HG03066 (cell line): ENCODE data around the gene NMB.
"Not testable (repeated sequence)": the region's sequence is repeated elsewhere in the genome, so short reads cannot be mapped to it uniquely, and the experiment has no call there.

Experiments used
- ATAC-seq: cut with Tn5 transposase; IDR thresholded peaks from one replicate; pipeline ENCODE4 v1.9.1; 2021; ENCODE audit warnings: low read depth; ENCODE audit not compliant: unreplicated experiment

The NMB gene

DNA sequence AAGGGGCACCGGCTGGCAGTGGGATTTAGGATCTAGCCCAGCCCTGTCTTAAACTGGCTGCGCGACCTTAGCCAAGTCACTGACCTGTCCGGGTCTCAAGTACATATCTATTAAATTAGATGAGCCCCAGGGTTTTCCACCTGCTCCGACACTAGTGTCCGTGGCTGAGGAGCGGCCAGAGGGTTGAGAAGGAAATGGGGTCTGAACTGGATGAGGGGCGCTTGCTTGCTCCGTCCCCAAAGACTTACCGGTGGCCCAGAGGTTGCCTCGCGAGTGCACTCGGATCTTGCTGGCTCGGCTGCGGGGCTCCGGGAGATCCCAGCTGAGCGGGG is 285 bp downstream of the NMB start:
- ATAC-seq: no peak

DNA sequence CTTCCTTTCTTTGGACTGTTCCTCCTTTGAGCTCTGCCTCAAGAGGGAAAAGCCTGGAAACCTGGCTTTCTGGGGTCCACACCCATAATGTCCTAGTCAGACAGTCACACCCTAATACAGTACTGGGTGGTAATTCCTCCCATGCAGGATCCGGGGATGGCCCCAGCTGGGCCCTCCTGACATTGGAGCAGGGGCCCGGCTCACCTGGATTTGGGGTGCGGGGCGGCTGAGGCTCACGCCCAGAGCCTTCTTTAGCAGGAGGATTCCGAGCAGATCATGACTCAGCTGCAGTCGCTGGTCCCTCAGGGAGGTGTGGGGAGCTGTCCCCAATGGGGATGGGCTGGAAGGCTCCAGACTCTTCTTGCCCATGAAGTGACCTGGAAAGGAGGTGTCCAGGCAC is 1.0 kb downstream of the NMB start:
- ATAC-seq: no peak

DNA sequence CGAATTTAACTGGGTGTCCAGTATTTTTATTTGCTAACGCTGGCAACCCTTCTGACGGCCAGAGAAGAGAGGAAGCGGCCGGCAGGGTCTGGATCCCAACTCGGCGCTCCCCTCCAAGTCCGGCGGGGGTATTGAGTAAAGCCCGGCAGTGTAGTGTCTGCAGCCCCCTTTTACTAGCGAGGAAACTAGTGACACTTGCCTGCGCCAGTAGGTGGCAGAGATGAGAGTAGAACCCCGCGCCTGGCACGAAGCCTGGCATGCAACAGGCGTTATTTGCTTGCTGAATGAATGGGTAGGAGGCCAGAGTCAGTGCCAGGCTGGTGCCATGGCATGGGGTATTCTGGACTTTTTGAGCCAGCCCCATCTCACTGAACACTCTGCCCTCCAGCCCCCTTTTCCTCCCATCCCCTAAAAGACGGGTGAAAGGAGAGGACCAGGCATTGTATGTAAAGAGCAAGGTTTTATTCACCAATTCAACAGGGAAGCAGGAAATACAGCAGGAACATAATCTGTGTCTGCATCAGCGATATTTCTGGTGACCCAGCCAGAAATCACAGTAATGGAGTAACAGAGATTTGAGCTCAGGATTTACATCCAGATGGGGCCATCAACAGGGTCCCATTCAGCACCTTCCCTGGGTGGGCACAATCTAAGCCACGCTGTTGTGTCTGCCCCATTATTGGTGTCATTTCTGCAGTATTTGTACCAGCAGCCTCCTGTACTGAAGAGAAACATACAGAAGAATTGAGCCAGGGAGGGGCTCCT is 3.1 kb downstream of the NMB start:
- peak; percentile 46 for ATAC-seq

GRCh38 chr15:84653910-84654688 is 3.9 kb downstream of the NMB start, which contains the start of gene WDR73:
TSS of gene WDR73 (minus strand) at chr15:84654283. CDS start at chr15:84654274, 9 bp downstream.
- ATAC-seq: peak; percentile 86

DNA sequence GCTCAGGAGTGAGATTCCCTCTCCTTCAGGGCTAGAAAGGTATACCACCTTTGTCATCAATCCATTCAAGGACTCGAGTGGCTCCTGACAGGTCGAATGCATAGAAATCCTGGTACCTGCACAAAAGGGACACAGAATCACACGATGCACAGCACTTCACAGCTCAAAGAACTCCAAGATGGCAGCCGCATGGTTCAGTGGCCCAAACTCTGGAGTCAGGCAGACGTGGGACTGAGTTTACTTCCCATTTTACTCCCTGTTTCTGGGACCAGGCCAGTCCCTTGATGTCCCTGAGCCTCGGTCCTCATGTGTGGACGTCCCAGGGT is 4.5 kb downstream of the NMB start:
- no peak for ATAC-seq

DNA sequence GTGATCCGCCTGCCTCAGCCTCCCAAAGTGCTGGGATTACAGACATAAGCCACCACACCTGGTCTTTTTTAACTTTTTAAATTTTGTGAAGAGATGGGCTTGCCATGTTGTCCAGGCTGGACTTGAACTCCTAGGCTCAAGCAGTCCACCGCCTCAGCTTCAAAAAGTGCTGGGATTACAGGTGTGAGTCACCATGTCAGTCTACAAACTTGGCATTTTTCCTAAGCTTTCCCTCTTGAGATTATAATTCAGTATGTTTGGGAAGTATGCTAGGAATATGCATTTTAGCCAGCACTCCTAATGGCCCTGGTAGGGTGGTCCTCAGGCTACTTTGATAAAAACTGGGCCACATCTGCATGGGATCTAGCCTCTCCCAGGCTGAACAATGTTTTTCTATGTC is 8.3 kb downstream of the NMB start:
- ATAC-seq: no peak

GRCh38 chr15:84648539-84648938 is 9.5 kb downstream of the NMB start:
- ATAC-seq: no peak

DNA sequence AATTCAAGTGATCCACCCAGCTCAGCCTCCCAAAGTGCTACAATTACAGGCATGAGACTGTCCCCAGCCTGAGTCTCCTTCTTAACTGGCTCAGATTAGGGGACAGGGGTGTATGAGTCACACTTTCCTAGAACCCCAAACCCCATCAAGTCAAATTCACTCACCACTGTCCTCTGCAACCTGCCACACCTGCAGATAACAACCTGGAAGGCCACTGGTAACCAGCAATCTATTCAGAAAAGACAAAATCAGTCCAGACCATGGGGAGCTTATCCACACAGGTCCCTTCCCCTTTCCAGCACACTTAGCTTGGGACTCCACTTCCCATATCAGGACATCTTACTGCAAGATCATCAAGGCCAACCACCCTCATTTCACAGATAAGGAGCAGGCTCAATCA is 10.3 kb downstream of the NMB start:
- no peak for ATAC-seq

GRCh38 chr15:84645997-84646396 is 12.0 kb downstream of the NMB start:
- no peak for ATAC-seq

GRCh38 chr15:84645496-84645895 is 12.5 kb downstream of the NMB start:
- no peak for ATAC-seq

DNA sequence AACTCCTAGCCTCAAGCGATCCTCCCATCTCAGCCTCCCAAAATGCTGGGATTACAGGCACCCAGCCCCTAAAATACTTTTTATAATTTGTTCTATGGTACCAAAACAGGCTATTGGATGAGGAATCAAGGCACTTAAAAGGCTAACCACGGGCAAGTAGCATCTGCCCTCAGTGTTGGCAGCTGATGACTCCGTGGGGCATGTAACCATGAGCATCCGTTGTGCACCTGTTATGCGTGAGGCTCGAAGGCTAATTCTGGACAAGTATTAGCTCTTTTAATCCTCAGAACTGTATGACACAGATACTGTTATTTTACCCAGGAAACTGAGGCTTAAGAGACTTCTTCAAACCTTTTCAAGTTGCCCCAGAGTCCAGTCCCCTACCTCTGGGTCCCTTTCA is 14.2 kb downstream of the NMB start:
- no peak for ATAC-seq

- not testable (repeated sequence) for ATAC-seq
Measured at GRCh38 chr15:84642640-84643039, 15.4 kb downstream of the NMB start.

GRCh38 chr15:84641871-84642270 is 16.1 kb downstream of the NMB start:
- ATAC-seq: not testable (repeated sequence)

DNA sequence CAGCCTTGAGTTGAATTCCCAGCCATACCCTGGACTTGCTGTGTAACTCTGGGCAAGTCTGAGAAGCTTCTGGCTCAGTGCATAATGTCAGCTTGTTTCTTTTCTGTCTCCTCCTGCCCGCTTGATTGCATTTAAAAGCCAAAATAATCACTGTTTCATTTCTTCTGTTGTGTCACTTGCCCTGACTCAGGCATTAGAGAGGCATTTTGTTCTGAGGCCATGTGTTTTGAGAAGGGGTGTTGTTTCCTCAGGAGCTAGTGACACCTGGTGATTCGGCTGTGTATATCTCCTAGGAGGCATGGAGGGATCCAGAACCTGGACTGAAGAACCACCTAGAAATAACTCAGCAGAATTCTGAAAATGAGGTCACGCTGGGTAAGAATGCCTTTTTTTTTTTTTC is 19.9 kb downstream of the NMB start:
- no peak for ATAC-seq

- ATAC-seq: no peak
Measured at GRCh38 chr15:84634228-84634837, 23.7 kb downstream of the NMB start.

GRCh38 chr15:84633311-84634227 is 24.4 kb downstream of the NMB start:
- ATAC-seq: peak; percentile 38

DNA sequence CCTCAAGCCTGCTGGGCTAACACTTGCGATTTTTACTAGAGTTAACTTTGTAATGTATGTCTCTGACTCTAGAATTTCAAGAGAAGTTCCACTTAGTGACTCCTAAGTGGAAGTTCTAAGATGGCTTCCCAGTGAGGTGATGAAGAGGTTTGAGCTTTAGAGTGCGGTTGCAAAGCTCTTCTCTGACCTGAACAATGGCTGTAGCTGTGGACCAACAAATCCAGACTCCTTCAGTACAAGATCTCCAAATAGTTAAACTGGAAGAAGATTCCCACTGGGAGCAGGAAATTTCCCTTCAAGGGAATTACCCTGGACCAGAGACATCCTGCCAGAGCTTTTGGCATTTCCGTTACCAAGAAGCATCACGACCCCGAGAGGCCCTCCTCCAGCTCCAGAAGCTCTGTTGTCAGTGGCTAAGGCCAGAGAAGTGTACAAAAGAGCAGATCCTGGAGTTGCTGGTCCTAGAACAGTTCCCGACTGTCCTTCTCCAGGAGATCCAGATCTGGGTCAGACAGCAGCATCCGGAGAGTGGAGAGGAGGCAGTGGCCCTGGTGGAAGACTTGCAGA is 26.2 kb downstream of the NMB start:
- no peak for ATAC-seq

DNA sequence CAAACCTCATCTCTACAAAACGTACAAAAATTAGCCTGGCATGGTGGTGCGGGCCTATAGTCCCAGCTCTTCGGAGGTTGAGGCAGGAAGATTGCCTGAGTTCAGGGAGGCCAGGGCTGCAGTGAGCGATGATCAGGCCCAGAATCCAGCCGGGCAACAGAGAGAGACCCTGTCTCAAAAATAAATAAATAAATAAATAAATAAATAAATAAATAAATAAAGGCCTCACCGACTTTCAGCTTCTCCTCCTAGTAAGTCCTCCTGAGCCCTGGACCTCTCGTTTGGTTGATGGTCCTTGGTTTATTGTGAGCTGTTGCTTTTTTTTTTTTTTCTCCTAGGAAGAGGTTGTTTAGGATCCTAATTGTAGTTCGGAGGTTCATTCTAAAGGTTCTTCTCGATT is 29.0 kb downstream of the NMB start:
- ATAC-seq: no peak

GRCh38 chr15:84625123-84625522 is 32.9 kb downstream of the NMB start:
- no peak for ATAC-seq

DNA sequence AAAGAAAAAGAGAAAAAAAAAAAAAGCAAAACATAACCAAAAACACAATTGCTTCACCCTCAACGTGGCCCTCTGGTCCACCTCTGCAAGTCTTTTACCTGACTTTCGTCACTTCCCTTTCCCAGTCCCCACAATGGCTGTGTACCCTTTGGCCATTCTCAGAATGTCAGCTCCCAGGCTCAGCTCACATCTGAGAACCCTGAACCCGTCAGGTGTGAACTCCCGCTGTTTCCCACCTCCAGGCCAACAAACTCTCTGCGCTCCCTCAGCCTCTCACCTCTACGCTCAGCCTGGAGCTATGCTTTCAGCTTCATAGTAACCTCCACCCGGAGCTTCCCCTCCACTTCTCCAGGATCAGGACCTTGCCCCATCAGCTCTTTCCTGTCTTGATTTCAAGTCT is 33.6 kb downstream of the NMB start:
- ATAC-seq: no peak
